ENCODE measurements around the gene FOXO1.

The FOXO1 gene

DNA sequence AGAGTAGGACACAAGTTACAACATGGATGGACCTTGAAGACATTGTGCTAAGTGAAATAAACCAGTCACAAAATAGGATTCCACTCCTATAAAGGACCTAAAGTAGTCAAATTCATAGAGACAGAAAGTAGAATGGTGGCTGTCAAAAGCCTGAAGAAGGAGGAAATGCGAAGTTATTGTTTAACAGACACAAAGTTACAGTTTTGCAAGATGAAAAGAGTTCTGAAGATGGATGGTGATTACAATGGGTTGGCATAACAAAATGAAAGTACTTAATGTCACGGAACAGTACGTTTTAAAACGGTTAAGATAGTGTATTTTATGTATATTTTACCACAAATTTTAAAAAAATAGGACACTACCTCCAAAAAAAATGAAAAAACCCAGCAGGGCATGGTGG is 34.8 kb downstream of the FOXO1 start:
- Histone ChIP-seq H3K36me3 (ENCODE audit: insufficient read depth, low read length) (no peaks in the 10 kb centered on the region), H3F3A (ENCODE audit: low read depth) (no peaks in the 10 kb centered on the region), H4K20me1 (ENCODE audit: insufficient read depth, low read length, poor library complexity, severe bottlenecking) (no peaks in the 10 kb centered on the region), H3K9ac (ENCODE audit: low read depth, low read length, poor library complexity, severe bottlenecking) (no peak overlapping the region), H3K4me3 (ENCODE audit: low read length, poor library complexity, severe bottlenecking) (no peak overlapping the region), H3K27me3 (ENCODE audit: insufficient read depth, low read length, poor library complexity, severe bottlenecking) (no peaks in the 10 kb centered on the region), H3K4me1 (ENCODE audit: insufficient read depth, low read length, poor library complexity, severe bottlenecking) (peaks cover 13% of the 10 kb centered on the region), H3K9me2 (replicated peaks; ENCODE audit: low read depth, low read length) (no peaks in the 10 kb centered on the region), H2AFZ (ENCODE audit: low read length) (no peak overlapping the region), H3K79me2 (ENCODE audit: insufficient read depth, low read length) (peaks cover 13% of the 10 kb centered on the region), H3K9me3 (ENCODE audit: insufficient read depth, low read depth, low read length) (no peaks in the 10 kb centered on the region), H3K4me2 (ENCODE audit: low read depth, low read length, poor library complexity, severe bottlenecking) (no peak overlapping the region)
- TF ChIP-seq CTCF (conservative IDR thresholded peaks at IDR 0.05; ENCODE audit: low read length) (no peak), EZH2phosphoT487 (IDR thresholded peaks at IDR 0.05; ENCODE audit: borderline replicate concordance) (no peak)

DNA sequence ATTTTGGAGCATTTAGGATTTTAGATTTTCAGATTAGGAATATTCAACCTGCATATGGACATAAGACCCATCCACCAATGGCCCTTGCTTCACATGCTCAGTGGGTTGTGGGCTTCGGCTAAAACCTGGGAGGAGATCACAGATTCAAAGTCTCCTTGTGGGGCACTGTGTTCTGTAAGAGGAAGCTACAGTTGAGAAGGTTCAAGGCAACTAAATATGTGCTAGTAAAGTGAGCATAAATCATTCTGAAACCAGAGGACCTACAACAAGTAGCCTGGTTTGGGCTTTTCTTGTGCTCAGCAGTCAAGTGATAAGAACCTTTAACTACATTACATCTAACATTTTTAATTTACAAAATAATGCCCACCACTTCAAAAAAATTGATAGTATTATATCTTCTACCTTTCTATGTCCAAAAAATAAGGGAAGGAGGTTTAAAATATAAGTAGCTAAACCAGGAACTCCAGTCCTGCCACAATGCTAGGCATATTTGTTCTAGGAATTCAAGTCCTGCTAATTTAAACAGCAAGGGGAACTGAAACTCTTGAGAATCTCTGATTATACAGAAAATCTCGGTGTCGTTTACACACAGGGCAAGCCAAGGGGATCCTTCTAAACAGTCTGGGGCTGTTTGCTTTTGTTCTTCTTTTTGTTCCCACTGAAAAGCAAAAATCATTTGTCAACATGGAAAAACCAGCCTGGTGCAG is 36.6 kb downstream of the FOXO1 start:
- H3K36me3 ChIP-seq (ENCODE audit: insufficient read depth, low read length) = no peaks in the 10 kb centered on the region
- no peaks in the 10 kb centered on the region for H4K20me1 ChIP-seq (ENCODE audit: insufficient read depth, low read length, poor library complexity, severe bottlenecking)
- peaks cover 10% of the 10 kb centered on the region for H3K79me2 ChIP-seq (ENCODE audit: insufficient read depth, low read length)
- no peak overlapping the region for H2AFZ ChIP-seq (ENCODE audit: low read length)
- H3K9me3 ChIP-seq (ENCODE audit: insufficient read depth, low read depth, low read length) = no peaks in the 10 kb centered on the region
- H3K27me3 ChIP-seq (ENCODE audit: insufficient read depth, low read length, poor library complexity, severe bottlenecking) = no peaks in the 10 kb centered on the region
- TF ChIP-seq EZH2phosphoT487 (IDR thresholded peaks at IDR 0.05; ENCODE audit: borderline replicate concordance) (no peak), CTCF (conservative IDR thresholded peaks at IDR 0.05; ENCODE audit: low read length) (no peak)
- no peaks in the 10 kb centered on the region for H3F3A ChIP-seq (ENCODE audit: low read depth)
- H3K9ac ChIP-seq (ENCODE audit: low read depth, low read length, poor library complexity, severe bottlenecking) = no peak overlapping the region
- no peak overlapping the region for H3K4me3 ChIP-seq (ENCODE audit: low read length, poor library complexity, severe bottlenecking)
- H3K9me2 ChIP-seq (replicated peaks; ENCODE audit: low read depth, low read length) = no peaks in the 10 kb centered on the region
- peak overlapping the region; percentile 19 for H3K4me2 ChIP-seq (ENCODE audit: low read depth, low read length, poor library complexity, severe bottlenecking)
- peaks cover 16% of the 10 kb centered on the region for H3K4me1 ChIP-seq (ENCODE audit: insufficient read depth, low read length, poor library complexity, severe bottlenecking)

DNA sequence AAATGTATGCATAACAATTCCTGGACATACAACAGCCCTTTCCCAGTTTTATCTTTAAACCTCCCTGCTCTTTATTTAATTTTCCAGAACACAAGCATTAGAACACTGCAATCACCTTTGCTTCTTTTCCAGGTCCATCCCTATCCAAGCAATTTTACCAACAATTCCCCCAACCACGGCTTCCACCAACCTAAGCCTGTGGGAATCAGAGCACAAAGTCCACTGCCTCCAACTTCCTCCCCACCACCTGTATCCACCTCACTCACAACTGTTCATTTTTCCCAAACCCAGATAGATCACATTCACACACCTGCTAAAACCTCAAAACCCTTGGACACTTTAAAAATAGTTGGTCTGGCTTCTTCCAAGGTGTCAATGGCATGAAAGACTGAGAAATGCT is 39.5 kb downstream of the FOXO1 start:
- Histone ChIP-seq H3K4me2 (ENCODE audit: low read depth, low read length, poor library complexity, severe bottlenecking) (no peak overlapping the region), H4K20me1 (ENCODE audit: insufficient read depth, low read length, poor library complexity, severe bottlenecking) (no peaks in the 10 kb centered on the region), H3K4me1 (ENCODE audit: insufficient read depth, low read length, poor library complexity, severe bottlenecking) (peaks cover 20% of the 10 kb centered on the region)

More for the DNA sequence above, 39.5 kb downstream of the FOXO1 start:
- H3K9me3 ChIP-seq (ENCODE audit: insufficient read depth, low read depth, low read length) = no peaks in the 10 kb centered on the region
- no peak overlapping the region for H3K4me3 ChIP-seq (ENCODE audit: low read length, poor library complexity, severe bottlenecking)
- no peaks in the 10 kb centered on the region for H3K9me2 ChIP-seq (replicated peaks; ENCODE audit: low read depth, low read length)
- H3K9ac ChIP-seq (ENCODE audit: low read depth, low read length, poor library complexity, severe bottlenecking) = no peak overlapping the region
- peaks cover 20% of the 10 kb centered on the region for H3K79me2 ChIP-seq (ENCODE audit: insufficient read depth, low read length)
- no peaks in the 10 kb centered on the region for H3F3A ChIP-seq (ENCODE audit: low read depth)
- TF ChIP-seq CTCF (conservative IDR thresholded peaks at IDR 0.05; ENCODE audit: low read length) = no peak
- no peaks in the 10 kb centered on the region for H3K27me3 ChIP-seq (ENCODE audit: insufficient read depth, low read length, poor library complexity, severe bottlenecking)
- no peaks in the 10 kb centered on the region for H3K36me3 ChIP-seq (ENCODE audit: insufficient read depth, low read length)
- H2AFZ ChIP-seq (ENCODE audit: low read length) = no peak overlapping the region
